Endothelial cell of umbilical vein (primary cell): Measurements from ENCODE around the gene MINK1. TPM values are rescaled to one million over a fixed set of nuclear protein-coding genes. Genes with fewer than 3 reads are reported as not detected.
A peak's percentile ranks its signal among the peaks of the same experiment; 100 is the strongest.

Experiments
- BruUV-seq: library from RNA; stranded (reverse); fragments of 400-500 nt; replicated peaks from 2 replicates; lab custom pipeline; 2021; lab: Mats Ljungman, UMichigan
- CTCF ChIA-PET: fragments of 300-600, 350-600 bp; sonication (Branson Sonifier 250); formaldehyde crosslinking; loops from one replicate; lab custom pipeline; 2021; ENCODE audit warnings: antibody characterized with exemption, inconsistent platforms; lab: Charles Lee
- POLR2A ChIA-PET: fragments of 300-600, 350-600 bp; sonication (Branson Sonifier 250); formaldehyde crosslinking; loops from one replicate; lab custom pipeline; 2021; ENCODE audit warnings: antibody characterized with exemption, inconsistent platforms; lab: Charles Lee
- DNase-seq: peaks from one replicate; pipeline ENCODE4 v3.0.0-alpha.2; 2011; ENCODE audit warnings: low read depth, low spot score
- FAIRE-seq: peaks from 2 replicates; lab custom pipeline; 2011; peaks lifted over from hg19 to GRCh38; lab: Jason Lieb, UNC
- H2AFZ ChIP-seq: 2 replicates; pipeline ENCODE4 v1.6.0; 2012; ENCODE audit warnings: low read depth, low read length, control low read depth, inconsistent platforms
- H3K27ac ChIP-seq: 2 replicates; pipeline ENCODE4 v1.5.1; 2011; ENCODE audit warnings: low read depth, mild to moderate bottlenecking, control low read depth, low read length, moderate library complexity; ENCODE audit not compliant: insufficient read depth
- H3K27me3 ChIP-seq, 2 experiments: 2 replicates each; pipeline versions ENCODE4 v1.6.0 to v1.6.1; 2011; ENCODE audit warnings: low read length in 2 of 2, mixed read lengths in 1 of 2; ENCODE audit not compliant: control insufficient read depth in 2 of 2, insufficient read depth in 2 of 2
- H3K36me3 ChIP-seq, 2 experiments: 2 replicates in 1 of 2; 3 replicates in 1 of 2; pipeline ENCODE4 v1.5.1; 2011; ENCODE audit warnings: low read length in 2 of 2, mild to moderate bottlenecking in 1 of 2, moderate library complexity in 1 of 2; ENCODE audit not compliant: control insufficient read depth in 2 of 2, insufficient read depth in 2 of 2; ENCODE audit errors: extremely low read depth in 1 of 2
- H3K4me1 ChIP-seq: 3 replicates; pipeline ENCODE4 v1.5.1; 2011; ENCODE audit warnings: mild to moderate bottlenecking, low read length; ENCODE audit not compliant: control insufficient read depth, insufficient read depth; ENCODE audit errors: extremely low read depth
- H3K4me2 ChIP-seq: 2 replicates; pipeline ENCODE4 v1.6.1; 2011; ENCODE audit warnings: low read length, control low read depth, mixed read lengths; ENCODE audit not compliant: insufficient read depth
- H3K4me3 ChIP-seq, 3 experiments: fragments of 200-600 bp in 1 of 3; sonication (generic), shearing (Covaris generic) in 1 of 3; replicated peaks in 1 of 3; 2 replicates each; pipeline ENCODE4 v1.5.1; 2011 to 2016; ENCODE audit warnings: control low read depth in 3 of 3, low read length in 3 of 3, mild to moderate bottlenecking in 2 of 3, inconsistent platforms in 1 of 3, low read depth in 1 of 3, moderate library complexity in 1 of 3; ENCODE audit not compliant: insufficient read depth in 1 of 3
- H3K79me2 ChIP-seq: 2 replicates; pipeline ENCODE4 v1.6.0; 2012; ENCODE audit warnings: low read length, inconsistent platforms; ENCODE audit not compliant: control insufficient read depth, insufficient read depth
- H3K9ac ChIP-seq: replicated peaks from 2 replicates; pipeline ENCODE3; 2011; ENCODE audit warnings: low read length, control low read depth; ENCODE audit not compliant: insufficient read depth; ENCODE audit errors: extremely low read depth
- H3K9me1 ChIP-seq: replicated peaks from 3 replicates; pipeline ENCODE4 v1.6.0; 2011; ENCODE audit warnings: mild to moderate bottlenecking, low read length; ENCODE audit not compliant: control insufficient read depth, insufficient read depth; ENCODE audit errors: extremely low read depth
- H3K9me3 ChIP-seq: replicated peaks from 2 replicates; pipeline ENCODE4 v1.5.1; 2012; ENCODE audit warnings: low read length, inconsistent platforms; ENCODE audit not compliant: control insufficient read depth, insufficient read depth
- H4K20me1 ChIP-seq: replicated peaks from 2 replicates; pipeline ENCODE3; 2011; ENCODE audit warnings: mild to moderate bottlenecking, low read length; ENCODE audit not compliant: control insufficient read depth, insufficient read depth; ENCODE audit errors: extremely low read depth
- FOS ChIP-seq: IDR thresholded peaks from 2 replicates; pipeline ENCODE4 v1.6.1; 2011; ENCODE audit warnings: mild to moderate bottlenecking, low read length, moderate library complexity, borderline replicate concordance; ENCODE audit not compliant: insufficient read depth
- GATA2 ChIP-seq: IDR thresholded peaks from 2 replicates; pipeline ENCODE4 v1.7.0; 2011; ENCODE audit warnings: low read depth, mild to moderate bottlenecking, moderate library complexity, mixed read lengths, low read length; ENCODE audit not compliant: insufficient read length, insufficient read depth
- JUN ChIP-seq: IDR thresholded peaks from 2 replicates; pipeline ENCODE4 v1.6.1; 2011; ENCODE audit warnings: borderline replicate concordance, low read depth; ENCODE audit not compliant: insufficient read length, insufficient read depth
- MAX ChIP-seq: IDR thresholded peaks from 2 replicates; pipeline ENCODE4 v1.6.1; 2011; ENCODE audit not compliant: insufficient read depth, insufficient read length
- MYC ChIP-seq: IDR thresholded peaks from one replicate; pipeline ENCODE4 v1.6.1; 2011; ENCODE audit warnings: mild to moderate bottlenecking, low read depth, low read length
- POLR2AphosphoS5 ChIP-seq: IDR thresholded peaks from 2 replicates; pipeline ENCODE4 v1.6.1; 2012; ENCODE audit warnings: low read depth, mild to moderate bottlenecking, control low read depth, low read length, moderate library complexity; ENCODE audit not compliant: insufficient read depth
- dilution Hi-C: fragments of 300-500 bp; cut with MboI; formaldehyde crosslinking; loops from one replicate; pipeline ENCODE4 v1.15.0; 2019; ENCODE audit warnings: low sequenced_read_pairs; ENCODE audit not compliant: extremely low pct_ligation_motif_present
- intact Hi-C: fragments of 100-400 bp; cut with micrococcal nuclease; formaldehyde crosslinking; loops from one replicate; pipeline ENCODE4 v1.10.0; 2022
- polyA plus RNA-seq, 4 experiments: library from polyadenylated mRNA; depleted of rRNA in 3 of 4; stranded (reverse) in 3 of 4; unstranded in 1 of 4; fragments of >200 nt; gene quantifications; 2 replicates each; pipeline versions ENCODE4 v1.2.1 to v1.2.3, GENCODE V29; 2011 to 2012; ENCODE audit warnings: missing spikeins in 1 of 4
- total RNA-seq: library from RNA; stranded (reverse); gene quantifications from 2 replicates; pipeline ENCODE4 v1.2.3, GENCODE V29; 2021
- TF ChIP-seq, protein P1 (sequence below), 2 donors: IDR thresholded peaks; 1 replicate in 1 of 2; 2 replicates in 1 of 2; pipeline ENCODE4 v1.5.1; 2011; ENCODE audit warnings: low read length in 2 of 2, mild to moderate bottlenecking in 2 of 2, moderate library complexity in 2 of 2, control low read depth in 1 of 2, inconsistent platforms in 1 of 2, low read depth in 1 of 2; ENCODE audit not compliant: insufficient read depth in 1 of 2; ENCODE audit errors: extremely low read depth in 1 of 2

MINK1 gene
- total and polyA plus RNA-seq, 2 donors (not counting 3 experiments of a cell fraction or from before 2014, with no cell fraction given), result 53.6 to 89.4 TPM

DNA sequence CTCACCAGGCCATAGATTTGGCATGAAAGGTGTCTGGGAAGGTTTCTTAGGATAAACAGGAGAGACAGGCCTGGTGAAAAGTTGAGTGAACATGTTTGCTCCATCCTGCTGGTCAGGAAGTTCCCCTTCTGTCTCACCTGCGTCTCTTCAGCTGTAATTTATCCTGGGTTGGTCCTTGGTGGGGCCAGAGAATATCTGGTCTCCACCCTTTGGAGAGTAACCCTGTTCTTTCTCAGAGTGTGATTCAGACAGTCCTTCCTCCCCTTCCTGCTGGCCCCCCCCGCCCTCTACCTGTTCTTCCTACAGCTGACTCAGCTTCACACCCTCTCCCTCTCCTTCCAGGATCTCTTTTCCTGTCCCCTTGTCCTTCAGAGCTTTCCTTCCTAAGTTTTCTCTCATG is 17.1 kb downstream of the MINK1 start:
- Histone ChIP-seq H3K9me1 (no peaks in the 10 kb centered on the region), H4K20me1 (no peaks in the 10 kb centered on the region), H3K4me3 (no peak overlapping the region), H3K9me3 (no peaks in the 10 kb centered on the region), H3K79me2 (peaks cover 19% of the 10 kb centered on the region), H3K4me2 (no peak overlapping the region), H3K27me3 (no peaks in the 10 kb centered on the region), H3K36me3 (peaks cover 0 to 2% of the 10 kb centered on the region in 2 experiments), H2AFZ (no peak overlapping the region), H3K4me1 (peaks cover 3% of the 10 kb centered on the region), H3K27ac (no peak overlapping the region), H3K9ac (no peak overlapping the region)
- BruUV-seq, result no TSS peak
- intact Hi-C loops (no loop called here), dilution Hi-C loops (no loop called here)
- CTCF ChIA-PET, result interaction anchor here (1.0 to 1.4 kb wide), 2 partner anchors 10 to 13 kb away, joined by 4 read pairs; no protein-coding TSS in a partner anchor
- FAIRE-seq (peak; percentile 21), DNase-seq (no peak)
- POLR2A ChIA-PET, result no interaction called here
- TF ChIP-seq POLR2AphosphoS5, result no peak
- TF ChIP-seq MAX, result no peak
- TF ChIP-seq MYC, result no peak
- TF ChIP-seq JUN, result no peak
- TF ChIP-seq, protein P1, sequence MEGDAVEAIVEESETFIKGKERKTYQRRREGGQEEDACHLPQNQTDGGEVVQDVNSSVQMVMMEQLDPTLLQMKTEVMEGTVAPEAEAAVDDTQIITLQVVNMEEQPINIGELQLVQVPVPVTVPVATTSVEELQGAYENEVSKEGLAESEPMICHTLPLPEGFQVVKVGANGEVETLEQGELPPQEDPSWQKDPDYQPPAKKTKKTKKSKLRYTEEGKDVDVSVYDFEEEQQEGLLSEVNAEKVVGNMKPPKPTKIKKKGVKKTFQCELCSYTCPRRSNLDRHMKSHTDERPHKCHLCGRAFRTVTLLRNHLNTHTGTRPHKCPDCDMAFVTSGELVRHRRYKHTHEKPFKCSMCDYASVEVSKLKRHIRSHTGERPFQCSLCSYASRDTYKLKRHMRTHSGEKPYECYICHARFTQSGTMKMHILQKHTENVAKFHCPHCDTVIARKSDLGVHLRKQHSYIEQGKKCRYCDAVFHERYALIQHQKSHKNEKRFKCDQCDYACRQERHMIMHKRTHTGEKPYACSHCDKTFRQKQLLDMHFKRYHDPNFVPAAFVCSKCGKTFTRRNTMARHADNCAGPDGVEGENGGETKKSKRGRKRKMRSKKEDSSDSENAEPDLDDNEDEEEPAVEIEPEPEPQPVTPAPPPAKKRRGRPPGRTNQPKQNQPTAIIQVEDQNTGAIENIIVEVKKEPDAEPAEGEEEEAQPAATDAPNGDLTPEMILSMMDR (IDR thresholded peaks at IDR 0.05; ENCODE audit: extremely low read depth in 1 of 2, insufficient read depth in 1 of 2, low read depth in 1 of 2, low read length in 2 of 2), result no peak
- TF ChIP-seq FOS, result no peak
- TF ChIP-seq GATA2, result no peak
